ENCODE measurements around the gene DCN.

- TF ChIP-seq CTCF (IDR thresholded peaks at IDR 0.05) (no peak), POLR2A (IDR thresholded peaks at IDR 0.05) (no peak)
Observed at GRCh38 chr12:91226951-91227350, 44.3 kb upstream of the DCN start.
